ENCODE data around the gene C4BPA. TPM values are rescaled to one million over a fixed set of nuclear protein-coding genes. Genes with fewer than 3 reads are reported as not detected.

Gene C4BPA
- total RNA-seq, 8 experiments from 2014 or later, result 2.3 TPM; not detected in 7

GRCh38 chr1:207186503-207186902 lies 82.5 kb downstream of the C4BPA start:
- WGBS, 10 experiments, result 20 to 64% (median 57%) methylated on average over 1 of the region's 1 CpG; no CpG with 5 or more reads in 5 of the 10 experiments
- in situ Hi-C loops (cut with MboI; ENCODE audit: low pct_unique_long_range_greater_than_20kb in 2 of 9, low sequenced_read_pairs in 9 of 9, unreplicated experiment in 9 of 9), result no loop called here
- ATAC-seq (replicated peaks in 6 of 8), result no peak
- H3K4me3 ChIP-seq, result no peak overlapping the region
- H3K27ac ChIP-seq, result no peak overlapping the region
- no peaks in the 10 kb centered on the region for H3K4me1 ChIP-seq (replicated peaks in 1 of 2)

- in situ Hi-C loops (cut with MboI; ENCODE audit: low pct_unique_long_range_greater_than_20kb in 2 of 9, low sequenced_read_pairs in 9 of 9, unreplicated experiment in 9 of 9), result no loop called here
- Histone ChIP-seq H3K4me1 (replicated peaks in 1 of 2) (no peaks in the 10 kb centered on the region), H3K27ac (no peak overlapping the region), H3K4me3 (no peak overlapping the region)
- WGBS, 10 experiments, result 0 to 83% (median 45%) methylated on average over 1 of the region's 1 CpG; no CpG with 5 or more reads in 2 of the 10 experiments
- ATAC-seq (replicated peaks in 6 of 8), result peak in 3 of 8 experiments; percentile 56 to 82 (median 80)
Observed at GRCh38 chr1:207188901-207189300, 84.9 kb downstream of the C4BPA start.

GRCh38 chr1:207191061-207191460 lies 87.0 kb downstream of the C4BPA start:
- no peak overlapping the region for H3K4me3 ChIP-seq
- no peak for ATAC-seq (replicated peaks in 6 of 8)
- in situ Hi-C loops (cut with MboI; ENCODE audit: low pct_unique_long_range_greater_than_20kb in 2 of 9, low sequenced_read_pairs in 9 of 9, unreplicated experiment in 9 of 9), result no loop called here
- H3K27ac ChIP-seq, result no peak overlapping the region
- no peaks in the 10 kb centered on the region for H3K4me1 ChIP-seq (replicated peaks in 1 of 2)

GRCh38 chr1:207191776-207192175 lies 87.7 kb downstream of the C4BPA start:
- no peak overlapping the region for H3K27ac ChIP-seq
- no peak for ATAC-seq (replicated peaks in 6 of 8)
- in situ Hi-C loops (cut with MboI; ENCODE audit: low pct_unique_long_range_greater_than_20kb in 2 of 9, low sequenced_read_pairs in 9 of 9, unreplicated experiment in 9 of 9), result no loop called here
- WGBS, 10 experiments, result 44 to 85% (median 74%) methylated on average over 1 to 3 of the region's 3 CpGs; no CpG with 5 or more reads in 1 of the 10 experiments
- H3K4me3 ChIP-seq, result no peak overlapping the region
- H3K4me1 ChIP-seq (replicated peaks in 1 of 2), result no peaks in the 10 kb centered on the region

- no peak for ATAC-seq (replicated peaks in 6 of 8)
- 0 to 100% (median 84%) methylated on average over 1 of the region's 1 CpG; no CpG with 5 or more reads in 2 of the 10 experiments for WGBS, 10 experiments
- Histone ChIP-seq H3K4me3 (no peak overlapping the region), H3K27ac (no peak overlapping the region), H3K4me1 (replicated peaks in 1 of 2) (no peaks in the 10 kb centered on the region)
- in situ Hi-C loops (cut with MboI; ENCODE audit: low pct_unique_long_range_greater_than_20kb in 2 of 9, low sequenced_read_pairs in 9 of 9, unreplicated experiment in 9 of 9), result no loop called here
Observed at GRCh38 chr1:207194197-207194596, 90.2 kb downstream of the C4BPA start.

Other genes starting within 250 kb of the C4BPA start
- gene IL20, start 238.6 kb upstream of the C4BPA start, total RNA-seq, result under 1 TPM in 1 of 8 experiments, not detected in 7; 0.25 TPM
- under 1 TPM in 2 of 8 experiments, not detected in 6; 0.17 to 0.38 TPM for gene IL24, start 206.8 kb upstream of the C4BPA start, total RNA-seq
- gene FCMR, start 182.3 kb upstream of the C4BPA start, total RNA-seq, result 1 to 10 TPM in 2 of 8 experiments, under 1 TPM in 2, not detected in 4; 0.49 to 2.0 (median 0.99) TPM
- gene PIGR, start 157.8 kb upstream of the C4BPA start, total RNA-seq, result under 1 TPM in 4 of 8 experiments, not detected in 4; 0.04 to 0.47 (median 0.14) TPM
- 1 to 10 TPM in 2 of 8 experiments, under 1 TPM in 3, not detected in 3; 0.31 to 1.9 (median 0.46) TPM for gene FCAMR, start 133.8 kb upstream of the C4BPA start, total RNA-seq
- gene C1orf116, start 71.5 kb upstream of the C4BPA start, total RNA-seq, result under 1 TPM in 7 of 8 experiments, not detected in 1; 0.07 to 0.52 (median 0.17) TPM
- gene YOD1, start 53.0 kb upstream of the C4BPA start, total RNA-seq, result 10 to 100 TPM in 5 of 8 experiments, 1 to 10 TPM in 3; 5.9 to 31.6 (median 17.3) TPM
- gene PFKFB2, start 51.0 kb upstream of the C4BPA start, total RNA-seq, result 10 to 100 TPM in 2 of 8 experiments, 1 to 10 TPM in 6; 4.1 to 13.4 (median 6.8) TPM
- gene C4BPB, start 15.4 kb upstream of the C4BPA start, total RNA-seq, result 1 to 10 TPM in 1 of 8 experiments, under 1 TPM in 2, not detected in 5; 0.21 to 1.7 (median 0.81) TPM
- gene CD55, start 217.4 kb downstream of the C4BPA start, total RNA-seq, result 100 to 1,000 TPM in 1 of 8 experiments, 10 to 100 TPM in 2, 1 to 10 TPM in 5; 4.6 to 949 (median 9.0) TPM

Data from motor neuron (in vitro differentiated cells).